ENCODE results near the gene SETD6.

Gene SETD6

GRCh38 chr16:58509256-58510096 lies 5.8 kb upstream of the SETD6 start:
- DNase-seq: no peak

DNA sequence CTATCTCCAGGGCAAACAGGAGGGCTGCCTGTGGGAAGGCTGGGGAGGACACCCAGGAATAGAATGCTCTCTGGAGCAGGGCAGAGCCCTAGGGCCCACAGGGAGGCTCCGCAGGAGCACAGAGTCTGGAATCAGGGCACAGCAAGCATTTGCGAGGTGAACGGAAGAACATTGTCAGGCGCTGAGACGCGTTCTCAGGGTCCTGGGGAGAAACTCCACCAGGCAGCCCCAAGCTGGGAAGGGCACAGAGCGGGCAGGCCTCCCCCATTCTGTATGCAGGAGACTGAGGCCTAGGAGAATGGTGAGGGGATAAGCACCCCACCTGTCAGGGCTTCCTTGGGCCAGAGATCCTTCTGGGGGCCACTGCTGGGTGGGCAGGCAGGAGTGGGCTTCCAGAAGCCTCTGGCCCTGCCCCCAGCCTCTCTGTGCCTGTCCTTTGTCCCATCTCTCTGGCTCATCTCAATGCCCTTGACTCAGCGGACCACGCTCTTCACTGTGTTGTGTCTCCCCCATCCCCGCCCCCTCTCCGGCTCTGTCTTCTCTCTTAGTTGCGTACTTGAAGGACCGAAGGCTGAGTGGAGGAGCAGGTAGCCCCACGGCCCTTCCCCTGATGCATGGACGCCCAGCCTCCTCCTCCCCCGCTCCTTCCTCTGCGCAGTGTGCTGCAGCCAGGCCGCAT lies 5.1 kb upstream of the SETD6 start:
- DNase-seq: no peak

DNA sequence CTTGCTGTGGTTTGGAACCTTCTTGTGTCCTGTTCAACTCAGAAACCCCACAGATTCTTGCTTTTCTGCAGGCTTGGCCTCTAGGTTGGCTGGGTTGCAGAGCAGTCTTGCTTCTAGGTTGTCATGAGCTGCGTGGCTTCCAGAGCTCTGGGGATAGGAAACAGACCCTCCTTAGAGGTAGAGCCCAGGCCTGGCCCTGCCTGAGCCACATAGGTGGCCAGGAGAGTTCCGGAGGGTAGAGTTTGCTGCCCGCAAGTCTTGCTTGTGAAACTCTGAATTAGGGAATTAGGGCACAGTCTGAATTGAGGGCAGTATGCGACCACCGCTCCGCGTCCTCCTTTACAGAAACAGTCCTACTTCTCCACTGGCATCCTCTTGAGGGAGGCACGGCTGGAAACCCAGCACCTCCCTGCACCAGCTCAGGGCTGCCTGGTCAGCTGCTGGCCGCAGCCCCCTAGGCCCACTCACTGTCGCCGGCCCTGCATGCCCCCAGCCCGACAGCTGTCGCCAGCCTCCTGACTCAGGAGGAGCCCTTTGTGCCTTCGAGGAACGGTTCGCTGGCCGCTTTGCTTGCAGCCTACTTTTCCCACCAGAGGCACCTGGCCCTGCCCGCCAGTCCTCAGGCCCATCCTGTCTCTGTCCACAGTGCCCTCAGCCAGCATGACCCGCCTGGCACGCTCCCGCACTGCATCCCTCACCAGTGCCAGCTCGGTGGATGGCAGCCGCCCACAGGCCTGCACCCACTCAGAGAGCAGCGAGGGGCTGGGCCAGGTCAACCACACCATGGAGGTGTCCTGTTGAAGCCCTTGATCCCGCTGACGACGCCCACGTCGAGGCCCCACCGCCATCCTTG lies 4.3 kb upstream of the SETD6 start:
- DNase-seq: peak; percentile 50

DNA sequence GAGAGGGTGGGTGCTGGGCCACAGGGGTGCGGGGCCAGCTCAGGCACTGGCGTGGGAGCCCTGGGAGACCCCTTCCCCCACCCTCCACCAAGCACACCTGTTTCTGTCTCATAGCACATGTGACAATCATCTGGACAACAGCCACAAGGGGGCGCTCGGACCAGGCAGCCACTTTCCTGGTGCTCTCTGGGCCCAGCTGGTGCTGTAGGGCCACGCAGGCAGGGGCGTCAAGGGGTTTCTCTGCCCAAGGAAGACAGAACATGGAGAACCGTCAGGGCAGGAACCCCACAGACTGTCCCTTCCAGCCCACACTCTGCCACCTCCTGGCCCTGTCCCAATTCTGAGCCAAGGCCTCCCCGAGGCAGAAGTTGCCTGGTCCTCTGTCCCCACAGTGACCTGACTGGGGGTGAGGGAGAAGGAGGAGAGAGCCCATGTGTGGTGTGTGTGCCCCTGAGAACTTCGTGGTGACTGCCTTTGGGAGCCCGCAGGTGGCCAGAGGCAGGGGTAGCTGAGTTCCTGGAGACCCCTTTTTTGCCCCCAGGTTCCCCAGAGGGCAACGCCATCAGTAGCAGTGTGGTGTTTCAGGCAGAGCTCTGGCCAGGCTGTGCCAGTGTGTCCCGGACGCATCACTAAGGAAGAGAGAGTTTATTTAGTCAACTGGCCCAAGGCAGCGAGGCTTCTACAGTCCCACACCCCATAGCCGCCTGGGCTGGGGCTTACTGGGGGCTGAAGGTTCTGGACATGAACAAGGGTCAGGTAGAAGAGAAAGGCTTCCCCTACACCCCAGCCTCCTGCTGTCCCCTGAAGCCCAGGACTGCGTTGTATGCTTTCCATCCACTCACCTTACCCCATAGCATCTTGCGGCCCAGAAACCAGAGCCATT lies 3.1 kb upstream of the SETD6 start:
- peak; percentile 73 for DNase-seq

DNA sequence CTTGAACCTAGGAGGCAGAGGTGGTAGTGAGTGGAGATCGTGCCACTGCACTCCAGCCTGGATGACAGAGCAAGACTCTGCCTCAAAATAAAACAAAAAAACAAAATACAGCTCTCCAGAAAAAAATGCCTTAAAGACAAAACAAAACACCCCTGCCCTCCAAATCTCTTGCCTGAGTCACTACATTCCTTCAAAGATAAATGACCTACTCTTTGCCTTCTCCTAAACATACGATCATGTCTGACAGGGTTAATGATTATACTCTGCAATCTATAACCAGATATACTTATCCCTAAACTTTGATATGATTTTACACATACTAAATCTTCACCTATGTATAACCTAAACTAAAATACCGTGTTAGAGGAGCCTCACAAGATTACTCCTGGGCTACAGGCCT lies 1.4 kb upstream of the SETD6 start:
- no peak for DNase-seq

GRCh38 chr16:58515871-58516767 lies 802 bp downstream of the SETD6 start:
- DNase-seq: no peak

DNA sequence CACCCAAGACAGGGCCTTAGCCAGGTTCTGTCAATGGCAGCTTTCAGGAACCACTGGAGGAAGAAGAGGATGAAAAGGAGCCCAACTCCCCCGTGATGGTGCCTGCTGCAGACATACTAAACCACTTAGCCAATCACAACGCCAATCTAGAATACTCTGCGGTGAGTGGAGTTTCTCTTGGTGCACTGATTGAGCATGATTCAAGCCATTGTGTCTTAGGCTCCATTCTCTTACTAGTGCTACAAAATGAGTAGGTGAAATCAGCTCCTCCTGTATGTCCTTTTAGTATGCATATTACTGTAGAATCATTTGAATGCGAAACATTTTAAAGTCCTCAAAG lies 1.4 kb downstream of the SETD6 start:
- no peak for DNase-seq

- DNase-seq: no peak
Measured at GRCh38 chr16:58518083-58518979, 3.0 kb downstream of the SETD6 start.

- no peak for DNase-seq
Measured at GRCh38 chr16:58518980-58519368, 3.7 kb downstream of the SETD6 start.

DNA sequence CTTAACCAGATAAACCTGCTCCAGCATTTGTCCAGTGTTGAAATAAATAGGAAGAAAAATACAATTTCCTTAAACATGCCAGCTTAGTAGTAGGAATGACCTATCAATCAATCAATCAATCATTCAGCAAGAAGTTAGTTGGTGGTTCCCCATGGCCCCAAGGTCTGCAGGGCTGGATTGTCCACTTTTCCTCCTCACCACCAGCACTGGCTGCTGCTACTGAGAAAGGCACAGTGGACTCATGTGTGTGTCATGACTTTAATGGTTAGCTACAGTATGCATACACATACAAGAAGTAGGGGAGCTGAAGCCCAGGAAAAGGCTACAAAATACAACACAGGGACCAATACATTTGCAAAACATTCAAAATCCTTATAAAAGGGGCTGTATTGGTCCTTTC lies 4.4 kb downstream of the SETD6 start:
- no peak for DNase-seq

GRCh38 chr16:58530179-58530578 lies 14.9 kb downstream of the SETD6 start:
- no peak for DNase-seq

GRCh38 chr16:58532414-58532813 lies 17.1 kb downstream of the SETD6 start:
- no peak for DNase-seq

DNA sequence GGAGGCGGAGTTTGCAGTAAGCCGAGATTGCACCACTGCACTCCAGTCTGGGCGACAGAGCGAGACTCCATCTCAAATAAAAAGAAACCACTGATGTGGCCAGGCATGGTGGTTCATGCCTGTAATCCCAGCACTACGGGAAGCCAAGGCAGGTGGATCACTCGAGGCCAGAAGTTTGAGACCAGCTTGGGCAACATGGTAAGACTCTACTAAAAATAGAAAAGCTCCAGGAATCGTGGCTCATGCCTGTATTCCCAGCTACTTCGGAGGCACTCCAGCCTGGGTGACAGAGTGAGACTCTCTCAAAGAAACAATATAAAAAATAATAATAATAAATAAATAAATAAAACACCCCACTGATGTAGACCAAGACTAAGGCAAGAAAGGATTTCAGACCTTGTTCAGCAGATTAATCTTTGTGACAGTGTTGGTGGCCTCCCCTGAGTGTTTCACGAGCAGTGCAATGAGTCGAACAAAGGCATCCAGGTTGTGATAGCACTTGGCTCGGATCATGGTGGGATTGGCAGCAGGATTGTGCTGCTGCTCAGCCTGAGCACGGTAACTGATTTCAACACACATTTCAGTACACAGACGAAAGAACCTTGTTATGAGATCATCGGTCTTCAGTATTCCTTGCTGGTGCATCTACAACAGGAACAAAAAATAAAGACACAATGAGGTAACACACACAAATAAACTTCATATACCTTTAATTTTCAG lies 18.6 kb downstream of the SETD6 start:
- no peak for DNase-seq

DNA sequence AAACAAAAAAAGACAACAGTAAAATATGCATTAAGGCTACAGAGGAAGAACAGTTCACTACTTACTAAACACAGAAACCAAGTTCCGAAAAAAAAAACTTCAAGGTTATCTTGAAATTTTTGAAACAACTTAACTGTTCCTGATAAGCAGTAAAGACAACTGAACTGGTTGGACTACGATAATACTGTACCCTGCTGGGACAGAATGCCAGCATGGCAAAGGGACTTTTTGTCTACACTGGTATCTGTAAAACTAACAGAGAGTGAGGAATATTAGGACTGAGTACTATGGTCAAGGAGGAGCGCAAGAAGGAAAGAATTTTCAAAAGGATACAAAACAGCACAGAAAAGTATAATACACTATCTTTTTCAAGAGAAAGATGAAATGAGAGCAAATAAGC lies 19.8 kb downstream of the SETD6 start:
- DNase-seq: no peak

GRCh38 chr16:58536278-58536677 lies 21.0 kb downstream of the SETD6 start:
- DNase-seq: no peak

- DNase-seq: no peak
Measured at GRCh38 chr16:58537124-58537906, 22.0 kb downstream of the SETD6 start.

DNA sequence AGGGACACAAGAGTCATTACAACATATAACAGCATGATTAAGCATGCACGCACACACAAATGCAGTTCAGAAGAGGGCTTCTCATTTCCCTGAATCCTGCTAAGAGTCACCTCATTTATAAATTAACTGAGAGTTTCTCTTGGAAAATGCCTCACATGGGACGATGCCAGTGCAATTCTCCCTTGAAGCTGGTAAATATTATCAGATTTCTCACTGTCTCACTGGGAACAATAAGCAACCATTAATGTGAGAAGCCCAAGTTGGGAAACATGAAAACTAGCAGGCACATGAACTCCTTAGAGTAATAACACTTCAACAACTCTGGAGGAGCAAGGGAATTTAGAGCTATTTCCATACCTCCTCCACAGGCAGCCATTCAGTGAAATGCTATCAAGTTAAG lies 26.4 kb downstream of the SETD6 start:
- DNase-seq: no peak

- peak; percentile 35 for DNase-seq
Measured at GRCh38 chr16:58542291-58542690, 27.0 kb downstream of the SETD6 start.

DNA sequence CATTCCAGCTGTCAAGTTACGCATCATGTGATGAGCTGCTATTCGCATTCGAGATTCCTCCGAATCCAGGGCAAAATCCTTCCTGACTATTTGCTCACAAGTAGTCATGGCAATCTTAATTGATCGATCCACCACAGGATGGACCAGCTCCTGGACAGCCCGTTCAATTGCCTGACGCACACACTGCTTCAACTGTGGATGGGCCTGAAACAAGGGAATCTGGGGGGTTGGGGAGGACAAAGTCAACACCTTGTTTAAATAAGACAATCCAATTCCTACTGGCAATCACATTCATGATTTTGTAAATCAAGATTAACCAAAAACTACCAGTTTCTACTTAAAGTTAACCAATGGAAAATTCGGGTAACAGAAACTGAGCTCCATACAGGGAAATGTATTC lies 28.4 kb downstream of the SETD6 start:
- no peak for DNase-seq

Measured in retina (tissue), 1 donor.